Upper lobe of left lung (tissue), 6 donors: ENCODE measurements around the gene CEP295NL. TPM values are rescaled to one million over a fixed set of nuclear protein-coding genes. Genes with fewer than 3 reads are reported as not detected.
"Not testable (repeated sequence)": the region's sequence is repeated elsewhere in the genome, so short reads cannot be mapped to it uniquely, and the experiment has no call there.

Source experiments
- ATAC-seq, 2 donors: fragments of 200-7000 bp; cut with Tn5 transposase; one replicate each; pipeline ENCODE4 v1.9.1; 2022; ENCODE audit warnings: mild to moderate bottlenecking in 2 of 2, moderate library complexity in 2 of 2; ENCODE audit not compliant: low FRiP score in 2 of 2
- DNase-seq, 2 donors: peaks; one replicate each; pipeline ENCODE4 v3.0.0-alpha.2; 2019 to 2020
- H3K27ac ChIP-seq, 4 donors: fragments of 200-600 bp; sonication (generic); one replicate each; pipeline ENCODE4 v1.5.1; 2016 to 2019
- H3K27me3 ChIP-seq, 4 donors: fragments of 200-600 bp; sonication (generic); one replicate each; pipeline ENCODE4 v1.5.1; 2017 to 2019
- H3K36me3 ChIP-seq, 4 donors: fragments of 200-600 bp; sonication (generic); one replicate each; pipeline ENCODE4 v1.5.1; 2016 to 2019
- H3K4me1 ChIP-seq, 4 donors: fragments of 200-600 bp; sonication (generic); one replicate each; pipeline ENCODE4 v1.5.1; 2018 to 2019
- H3K4me3 ChIP-seq, 4 donors: fragments of 200-600 bp; sonication (generic); one replicate each; pipeline ENCODE4 v1.5.1; 2017 to 2019; ENCODE audit warnings: mild to moderate bottlenecking in 2 of 4, moderate library complexity in 1 of 4
- H3K9me3 ChIP-seq, 4 donors: fragments of 200-600 bp; sonication (generic); one replicate each; pipeline ENCODE4 v1.5.1; 2018 to 2019
- CTCF ChIP-seq, 6 experiments: fragments of 450-650 bp in 4 of 6; fragments of 200-600 bp in 2 of 6; sonication (generic) in 2 of 6; IDR thresholded peaks; one replicate each; pipeline ENCODE4 v1.5.1; 2016 to 2019; ENCODE audit warnings: antibody characterized with exemption in 6 of 6
- EP300 ChIP-seq, 4 donors: sonication (generic); formaldehyde crosslinking; IDR thresholded peaks; one replicate each; pipeline ENCODE4 v1.5.1; 2017; ENCODE audit warnings: antibody characterized with exemption in 4 of 4, control low read depth in 2 of 4
- POLR2A ChIP-seq, 4 donors: fragments of 450-650 bp; IDR thresholded peaks; one replicate each; pipeline ENCODE4 v1.5.1; 2016 to 2017; ENCODE audit warnings: antibody characterized with exemption in 4 of 4, mild to moderate bottlenecking in 2 of 4
- POLR2AphosphoS5 ChIP-seq, 2 donors: sonication (generic); formaldehyde crosslinking; IDR thresholded peaks; one replicate each; pipeline ENCODE4 v1.5.1; 2017; ENCODE audit warnings: antibody characterized with exemption in 2 of 2
- WGBS, 2 donors: methylation state at CpG; one replicate each; pipeline ENCODE4 v1.1.5; 2017 to 2018; 5-methylcytosine and 5-hydroxymethylcytosine counted together
- total RNA-seq, 6 donors: library from RNA; depleted of rRNA in 4 of 6; stranded (reverse); fragments of >200 nt in 4 of 6; gene quantifications; one replicate each; pipeline versions ENCODE4 v1.1.0 to v1.2.1, GENCODE V29; 2016 to 2021
- donor health status: DM: no; HTN: no; CAD: no; lungs with moderate emphysema.
- donor health status: DM: no; HTN: yes; CAD: no; lungs with severe emphysema.

The CEP295NL gene
- total RNA-seq, 6 donors from 2014 or later, result 2.6 to 61.8 (median 4.2) TPM

GRCh38 chr17:78913115-78913514, 10.1 kb upstream of the CEP295NL start:
- no peaks in the 10 kb centered on the region for H3K9me3 ChIP-seq
- H3K36me3 ChIP-seq, result no peaks in the 10 kb centered on the region
- H3K27me3 ChIP-seq, result no peaks in the 10 kb centered on the region
- no peak for DNase-seq
- no peak for ATAC-seq
- H3K4me1 ChIP-seq, result peaks cover 23 to 43% (median 27%) of the 10 kb centered on the region in 4 donors
- TF ChIP-seq POLR2A (IDR thresholded peaks at IDR 0.05) (no peak), EP300 (IDR thresholded peaks at IDR 0.05) (no peak), CTCF (IDR thresholded peaks at IDR 0.05) (no peak), POLR2AphosphoS5 (IDR thresholded peaks at IDR 0.05) (no peak)
- H3K4me3 ChIP-seq, result no peak overlapping the region
- H3K27ac ChIP-seq, result peak overlapping the region in 2 of 4 donors; percentile 43 to 88
- WGBS, 2 donors, result 93% methylated on average over 15 of the region's 15 CpGs

- no peak for DNase-seq
- 72 to 83% methylated on average over 7 to 8 of the region's 8 CpGs for WGBS, 2 donors
- Histone ChIP-seq H3K4me3 (no peak overlapping the region), H3K9me3 (no peaks in the 10 kb centered on the region), H3K4me1 (peaks cover 22 to 39% (median 27%) of the 10 kb centered on the region in 4 donors), H3K27ac (peak overlapping the region in 3 of 4 donors; percentile 30 to 75 (median 35)), H3K27me3 (no peaks in the 10 kb centered on the region), H3K36me3 (no peaks in the 10 kb centered on the region)
- no peak for ATAC-seq
- TF ChIP-seq POLR2A (IDR thresholded peaks at IDR 0.05), result no peak
- no peak for TF ChIP-seq CTCF (IDR thresholded peaks at IDR 0.05)
- TF ChIP-seq EP300 (IDR thresholded peaks at IDR 0.05), result no peak
- no peak for TF ChIP-seq POLR2AphosphoS5 (IDR thresholded peaks at IDR 0.05)
Observed at GRCh38 chr17:78912082-78912481, 9.1 kb upstream of the CEP295NL start.

- not testable (repeated sequence) for H3K36me3 ChIP-seq, H3K4me3 ChIP-seq, H3K9me3 ChIP-seq, ATAC-seq, H3K27me3 ChIP-seq, DNase-seq
- peak overlapping the region; percentile 35 to 75 (median 66) for H3K27ac ChIP-seq
- 86 to 88% methylated on average over 7 of the region's 7 CpGs for WGBS, 2 donors
- H3K4me1 ChIP-seq, result peaks cover 19 to 35% (median 25%) of the 10 kb centered on the region in 4 donors
Observed at GRCh38 chr17:78911543-78911942, 8.5 kb upstream of the CEP295NL start.

GRCh38 chr17:78910497-78911284, 7.7 kb upstream of the CEP295NL start:
- WGBS, 2 donors, result 67 to 71% methylated on average over 11 of the region's 11 CpGs
- TF ChIP-seq POLR2AphosphoS5 (IDR thresholded peaks at IDR 0.05), result no peak
- peak in 1 of 4 donors; percentile 39 for TF ChIP-seq POLR2A (IDR thresholded peaks at IDR 0.05)
- TF ChIP-seq EP300 (IDR thresholded peaks at IDR 0.05), result no peak
- Histone ChIP-seq H3K4me1 (peaks cover 13 to 29% (median 21%) of the 10 kb centered on the region in 4 donors), H3K27ac (peak overlapping the region; percentile 35 to 75 (median 66)), H3K36me3 (no peaks in the 10 kb centered on the region), H3K9me3 (no peaks in the 10 kb centered on the region), H3K27me3 (no peaks in the 10 kb centered on the region), H3K4me3 (no peak overlapping the region)
- DNase-seq, result peak in 1 of 2 donors; percentile 71
- peak; percentile 70 to 83 for ATAC-seq

- WGBS, 2 donors, result 60 to 72% methylated on average over 4 of the region's 4 CpGs
- ATAC-seq, result no peak
- TF ChIP-seq POLR2AphosphoS5 (IDR thresholded peaks at IDR 0.05) (no peak), EP300 (IDR thresholded peaks at IDR 0.05) (no peak), CTCF (IDR thresholded peaks at IDR 0.05) (no peak), POLR2A (IDR thresholded peaks at IDR 0.05) (no peak)
Observed at GRCh38 chr17:78908426-78908825, 5.4 kb upstream of the CEP295NL start.

More at GRCh38 chr17:78908426-78908825, 5.4 kb upstream of the CEP295NL start:
- H3K4me3 ChIP-seq, result no peak overlapping the region
- H3K9me3 ChIP-seq, result no peaks in the 10 kb centered on the region
- H3K27ac ChIP-seq, result no peak overlapping the region
- DNase-seq, result no peak
- H3K4me1 ChIP-seq, result peaks cover 7 to 15% (median 9%) of the 10 kb centered on the region in 4 donors
- H3K36me3 ChIP-seq, result no peaks in the 10 kb centered on the region
- H3K27me3 ChIP-seq, result no peaks in the 10 kb centered on the region
